ENCODE data around the gene MPPED2. TPM values are rescaled to one million over a fixed set of nuclear protein-coding genes. Genes with fewer than 3 reads are reported as not detected.

The MPPED2 gene
- total and polyA plus RNA-seq, 2 donors (not counting 3 experiments of a cell fraction or from before 2014, with no cell fraction given) = not detected

DNA sequence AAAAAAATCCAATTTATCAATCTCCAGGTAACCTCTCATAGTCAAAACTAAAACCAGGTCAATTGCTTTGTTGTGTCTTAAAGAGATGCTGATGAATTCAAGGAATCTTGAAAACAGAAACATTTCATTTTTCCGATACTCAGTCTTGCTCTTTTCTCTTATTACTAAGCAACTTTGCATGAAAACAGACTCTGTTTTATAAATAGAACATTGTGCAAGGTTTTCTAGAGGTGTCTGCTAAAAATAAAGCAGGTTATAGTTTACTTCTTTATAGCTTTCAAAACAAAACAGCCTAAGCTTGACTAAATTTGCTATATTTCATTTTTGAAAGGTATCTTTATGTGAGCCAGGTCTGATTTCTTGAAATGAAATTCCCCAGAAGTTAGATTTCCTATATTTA lies 154.0 kb downstream of the MPPED2 start:
- Histone ChIP-seq H3K4me2 (ENCODE audit: insufficient read depth, low read length) (no peak overlapping the region), H3K9ac (replicated peaks; ENCODE audit: extremely low read depth, insufficient read depth, low read length) (no peak overlapping the region), H3K79me2 (ENCODE audit: control insufficient read depth, insufficient read depth, low read length) (no peaks in the 10 kb centered on the region), H4K20me1 (replicated peaks; ENCODE audit: control insufficient read depth, extremely low read depth, insufficient read depth, low read length) (no peaks in the 10 kb centered on the region), H3K4me3 (replicated peaks in 1 of 3; ENCODE audit: insufficient read depth in 1 of 3, low read depth in 1 of 3, low read length in 3 of 3) (no peak overlapping the region), H3K27me3 (ENCODE audit: control insufficient read depth in 2 of 2, insufficient read depth in 2 of 2, low read length in 2 of 2) (no peaks in the 10 kb centered on the region), H3K27ac (ENCODE audit: insufficient read depth, low read depth, low read length) (no peak overlapping the region), H2AFZ (ENCODE audit: low read depth, low read length) (no peak overlapping the region), H3K9me3 (replicated peaks; ENCODE audit: control insufficient read depth, insufficient read depth, low read length) (no peaks in the 10 kb centered on the region), H3K36me3 (ENCODE audit: control insufficient read depth in 2 of 2, extremely low read depth in 1 of 2, insufficient read depth in 2 of 2, low read length in 2 of 2) (no peaks in the 10 kb centered on the region), H3K9me1 (replicated peaks; ENCODE audit: control insufficient read depth, extremely low read depth, insufficient read depth, low read length) (no peaks in the 10 kb centered on the region), H3K4me1 (ENCODE audit: control insufficient read depth, extremely low read depth, insufficient read depth, low read length) (no peaks in the 10 kb centered on the region)
- intact Hi-C loops (cut with micrococcal nuclease) (no loop called here), dilution Hi-C loops (cut with MboI; ENCODE audit: extremely low pct_ligation_motif_present, low sequenced_read_pairs) (no loop called here)
- TF ChIP-seq, protein P1, sequence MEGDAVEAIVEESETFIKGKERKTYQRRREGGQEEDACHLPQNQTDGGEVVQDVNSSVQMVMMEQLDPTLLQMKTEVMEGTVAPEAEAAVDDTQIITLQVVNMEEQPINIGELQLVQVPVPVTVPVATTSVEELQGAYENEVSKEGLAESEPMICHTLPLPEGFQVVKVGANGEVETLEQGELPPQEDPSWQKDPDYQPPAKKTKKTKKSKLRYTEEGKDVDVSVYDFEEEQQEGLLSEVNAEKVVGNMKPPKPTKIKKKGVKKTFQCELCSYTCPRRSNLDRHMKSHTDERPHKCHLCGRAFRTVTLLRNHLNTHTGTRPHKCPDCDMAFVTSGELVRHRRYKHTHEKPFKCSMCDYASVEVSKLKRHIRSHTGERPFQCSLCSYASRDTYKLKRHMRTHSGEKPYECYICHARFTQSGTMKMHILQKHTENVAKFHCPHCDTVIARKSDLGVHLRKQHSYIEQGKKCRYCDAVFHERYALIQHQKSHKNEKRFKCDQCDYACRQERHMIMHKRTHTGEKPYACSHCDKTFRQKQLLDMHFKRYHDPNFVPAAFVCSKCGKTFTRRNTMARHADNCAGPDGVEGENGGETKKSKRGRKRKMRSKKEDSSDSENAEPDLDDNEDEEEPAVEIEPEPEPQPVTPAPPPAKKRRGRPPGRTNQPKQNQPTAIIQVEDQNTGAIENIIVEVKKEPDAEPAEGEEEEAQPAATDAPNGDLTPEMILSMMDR (IDR thresholded peaks at IDR 0.05; ENCODE audit: extremely low read depth in 1 of 2, insufficient read depth in 1 of 2, low read depth in 1 of 2, low read length in 2 of 2) = no peak
- TF ChIP-seq FOS (IDR thresholded peaks at IDR 0.05; ENCODE audit: borderline replicate concordance, insufficient read depth, low read length) (no peak), GATA2 (IDR thresholded peaks at IDR 0.05; ENCODE audit: insufficient read depth, insufficient read length, low read depth, low read length) (no peak), POLR2AphosphoS5 (IDR thresholded peaks at IDR 0.05; ENCODE audit: insufficient read depth, low read depth, low read length) (no peak), JUN (IDR thresholded peaks at IDR 0.05; ENCODE audit: borderline replicate concordance, insufficient read depth, insufficient read length, low read depth) (no peak), MYC (IDR thresholded peaks at IDR 0.05; ENCODE audit: low read depth, low read length) (no peak), EZH2 (IDR thresholded peaks at IDR 0.05; ENCODE audit: borderline replicate concordance, low read depth, low read length, severe bottlenecking) (no peak), POLR2A (IDR thresholded peaks at IDR 0.05; ENCODE audit: low read depth, low read length) (no peak)
- TF ChIP-seq, protein P2, sequence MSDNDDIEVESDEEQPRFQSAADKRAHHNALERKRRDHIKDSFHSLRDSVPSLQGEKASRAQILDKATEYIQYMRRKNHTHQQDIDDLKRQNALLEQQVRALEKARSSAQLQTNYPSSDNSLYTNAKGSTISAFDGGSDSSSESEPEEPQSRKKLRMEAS (IDR thresholded peaks at IDR 0.05; ENCODE audit: insufficient read depth, insufficient read length) = no peak
- DNase-seq (ENCODE audit: low read depth, low spot score) (no peak), FAIRE-seq (no peak)
- ChIA-PET POLR2A (no interaction called here), CTCF (no interaction called here)
- no TSS peak for BruUV-seq (replicated peaks)
